K562 (cell line): ENCODE measurements around the gene IL10RB. TPM values are rescaled to one million over a fixed set of nuclear protein-coding genes. Genes with fewer than 3 reads are reported as not detected.

Source experiments
- ATAC-seq: fragments of 200-7000 bp; cut with Tn5 transposase; 3 replicates; pipeline ENCODE4 v1.9.1; 2020; ENCODE audit warnings: moderate library complexity
- BruUV-seq: library from RNA; stranded (reverse); fragments of 400-500 nt; replicated peaks from 2 replicates; lab custom pipeline; 2021; lab: Mats Ljungman, UMichigan
- CTCF ChIA-PET: fragments of 300-600 bp; formaldehyde crosslinking; extraction: SDS; loops from one replicate; lab custom pipeline; 2021; ENCODE audit warnings: low intra/inter-chr PET ratio; lab: Yijun Ruan, JAX
- POLR2A ChIA-PET: fragments of 300-600, 350-650 bp; sonication (Branson Sonifier 250); formaldehyde crosslinking; extraction: SDS; loops from one replicate; lab custom pipeline; 2021; ENCODE audit warnings: antibody characterized with exemption, inconsistent platforms; lab: Yijun Ruan, JAX
- DNase-seq, 4 experiments: peaks; one replicate each; pipeline versions ENCODE4 v3.0.0 to v3.0.0-alpha.2; 2011 to 2018; ENCODE audit warnings: low spot score in 3 of 4, mixed read lengths in 3 of 4; ENCODE audit errors: extremely low read depth in 1 of 4
- FAIRE-seq: peaks from 2 replicates; lab custom pipeline; 2011; peaks lifted over from hg19 to GRCh38; lab: Jason Lieb, UNC
- H2AFZ ChIP-seq: 2 replicates; pipeline ENCODE4 v1.6.0; 2011; ENCODE audit warnings: low read depth, low read length, control low read depth, inconsistent platforms
- H3K27ac ChIP-seq: fragments of 200-600 bp; 3 replicates; pipeline ENCODE4 v1.8.0; 2011; ENCODE audit warnings: low read depth, mild to moderate bottlenecking, control low read depth, inconsistent platforms, low read length, moderate library complexity, mixed read lengths; ENCODE audit errors: extremely low read depth
- H3K27me3 ChIP-seq, 2 experiments: fragments of 300-600 bp in 1 of 2; 2 replicates in 1 of 2; 3 replicates in 1 of 2; pipeline versions ENCODE4 v1.6.0 to v1.8.0; 2011; ENCODE audit warnings: inconsistent platforms in 2 of 2, low read length in 2 of 2, mild to moderate bottlenecking in 1 of 2, mixed read lengths in 1 of 2, moderate library complexity in 1 of 2; ENCODE audit not compliant: control insufficient read depth in 2 of 2, insufficient read depth in 2 of 2
- H3K36me3 ChIP-seq: fragments of 300-600 bp; 3 replicates; pipeline ENCODE4 v1.8.0; 2011; ENCODE audit warnings: mild to moderate bottlenecking, low read length, inconsistent platforms; ENCODE audit not compliant: control insufficient read depth, insufficient read depth
- H3K4me1 ChIP-seq, 2 experiments: fragments of 200-600 bp in 1 of 2; replicated peaks in 1 of 2; 2 replicates in 1 of 2; 3 replicates in 1 of 2; pipeline versions ENCODE4 v1.5.1 to v1.8.0; 2011; ENCODE audit warnings: inconsistent platforms in 2 of 2, low read length in 2 of 2, mild to moderate bottlenecking in 1 of 2, mixed read lengths in 1 of 2, moderate library complexity in 1 of 2; ENCODE audit not compliant: control insufficient read depth in 2 of 2, insufficient read depth in 2 of 2
- H3K4me2 ChIP-seq: 2 replicates; pipeline ENCODE4 v1.6.1; 2011; ENCODE audit warnings: low read length, control low read depth, inconsistent platforms, mixed read lengths; ENCODE audit not compliant: insufficient read depth
- H3K4me3 ChIP-seq: fragments of 200-600 bp; sonication (generic), shearing (Covaris generic); 2 replicates; pipeline ENCODE4 v1.5.1; 2016; ENCODE audit warnings: control low read depth, inconsistent platforms
- H3K79me2 ChIP-seq: fragments of 200-600 bp; 3 replicates; pipeline ENCODE4 v1.8.0; 2011; ENCODE audit warnings: low read length, inconsistent platforms; ENCODE audit not compliant: control insufficient read depth, insufficient read depth
- H3K9ac ChIP-seq, 2 experiments: 2 replicates each; pipeline versions ENCODE4 v1.6.0 to v1.6.1; 2011; ENCODE audit warnings: low read depth in 2 of 2, low read length in 2 of 2, control low read depth in 1 of 2, inconsistent platforms in 1 of 2, mild to moderate bottlenecking in 1 of 2, mixed read lengths in 1 of 2; ENCODE audit not compliant: insufficient read depth in 1 of 2
- H3K9me1 ChIP-seq: one replicate; pipeline ENCODE4 v1.6.0; 2011; ENCODE audit warnings: inconsistent platforms, mild to moderate bottlenecking, low read length, moderate library complexity; ENCODE audit not compliant: control insufficient read depth, insufficient read depth
- H3K9me3 ChIP-seq: replicated peaks from 2 replicates; pipeline ENCODE4 v1.5.1; 2011; ENCODE audit warnings: low read depth, low read length, inconsistent platforms; ENCODE audit not compliant: control insufficient read depth, insufficient read depth
- H4K20me1 ChIP-seq: replicated peaks from 2 replicates; pipeline ENCODE4 v1.6.1; 2011; ENCODE audit warnings: low read length, inconsistent platforms, mixed read lengths; ENCODE audit not compliant: control insufficient read depth, insufficient read depth
- ARID1B ChIP-seq: fragments of 450-650 bp; IDR thresholded peaks from 2 replicates; pipeline ENCODE4 v1.6.1; 2016; ENCODE audit warnings: antibody characterized with exemption, mild to moderate bottlenecking, inconsistent platforms
- CCAR2 ChIP-seq: fragments of 200-400 bp; formaldehyde crosslinking; IDR thresholded peaks from 2 replicates; pipeline ENCODE4 v1.6.1; 2017; ENCODE audit warnings: mild to moderate bottlenecking, low read depth, low read length
- CTCFL ChIP-seq: IDR thresholded peaks from 2 replicates; pipeline ENCODE4 v1.6.1; 2011; ENCODE audit warnings: borderline replicate concordance, low read depth, mild to moderate bottlenecking, moderate library complexity, low read length; ENCODE audit not compliant: insufficient read depth, poor library complexity, severe bottlenecking
- ERF ChIP-seq: fragments of 450-650 bp; formaldehyde crosslinking; IDR thresholded peaks from 2 replicates; pipeline ENCODE4 v1.4.0; 2020; ENCODE audit warnings: mild to moderate bottlenecking, mixed read lengths
- EZH2 ChIP-seq: IDR thresholded peaks from 2 replicates; pipeline ENCODE4 v1.6.1; 2012; ENCODE audit warnings: low read depth, mild to moderate bottlenecking, inconsistent platforms, low read length, borderline replicate concordance
- FIP1L1 ChIP-seq: fragments of 200-400 bp; formaldehyde crosslinking; IDR thresholded peaks from 2 replicates; pipeline ENCODE4 v1.6.1; 2018; ENCODE audit warnings: mild to moderate bottlenecking, low read depth, low read length; ENCODE audit not compliant: poor library complexity, severe bottlenecking
- FOXK2 ChIP-seq, 2 experiments: fragments of 450-650 bp; IDR thresholded peaks in 1 of 2; conservative IDR thresholded peaks in 1 of 2; 2 replicates each; pipeline ENCODE4 v1.6.1; 2016; ENCODE audit warnings: low read depth in 2 of 2, mild to moderate bottlenecking in 1 of 2
- HDAC6 ChIP-seq: IDR thresholded peaks from 2 replicates; pipeline ENCODE4 v1.6.1; 2012; ENCODE audit warnings: low read depth, mild to moderate bottlenecking, control low read depth, inconsistent platforms, low read length, moderate library complexity
- HDGF ChIP-seq: fragments of 450-650 bp; IDR thresholded peaks from 2 replicates; pipeline ENCODE4 v1.6.1; 2016
- HNRNPH1 ChIP-seq: fragments of 200-400 bp; formaldehyde crosslinking; optimal IDR thresholded peaks from 2 replicates; pipeline ENCODE3; 2017; ENCODE audit warnings: low read depth, mild to moderate bottlenecking, low read length, moderate library complexity
- JUN ChIP-seq, 2 experiments: sonication (generic) in 1 of 2; formaldehyde crosslinking in 1 of 2; IDR thresholded peaks; 2 replicates each; pipeline versions ENCODE4 v1.6.1 to v1.8.0; 2012 to 2022; ENCODE audit warnings: borderline replicate concordance in 2 of 2, mild to moderate bottlenecking in 2 of 2, improper control_type of control experiment in 1 of 2, low read depth in 1 of 2, low read length in 1 of 2, missing genetic modification reagents in 1 of 2
- KAT8 ChIP-seq: fragments of 450-650 bp; IDR thresholded peaks from 2 replicates; pipeline ENCODE4 v1.6.1; 2016; ENCODE audit warnings: low read depth, mild to moderate bottlenecking
- KDM1A ChIP-seq, 2 experiments: fragments of 450-650 bp; IDR thresholded peaks; 2 replicates each; pipeline ENCODE4 v1.6.1; 2016; ENCODE audit warnings: mild to moderate bottlenecking in 2 of 2
- POLR2G ChIP-seq: fragments of 200-400 bp; formaldehyde crosslinking; IDR thresholded peaks from 2 replicates; pipeline ENCODE4 v1.6.1; 2017; ENCODE audit warnings: low read depth, mild to moderate bottlenecking, antibody characterized with exemption, low read length, moderate library complexity
- RB1 ChIP-seq: fragments of 450-650 bp; IDR thresholded peaks from 2 replicates; pipeline ENCODE4 v1.6.1; 2017; ENCODE audit warnings: low read depth, mild to moderate bottlenecking
- TAL1 ChIP-seq: fragments of 450-650 bp; IDR thresholded peaks from 2 replicates; pipeline ENCODE4 v1.6.1; 2016; ENCODE audit warnings: mild to moderate bottlenecking
- TCF3 ChIP-seq: sonication (generic); formaldehyde crosslinking; IDR thresholded peaks from 2 replicates; pipeline ENCODE4 v1.4.0; 2020; ENCODE audit warnings: mild to moderate bottlenecking, missing genetic modification reagents
- WGBS: fragments of 100-300 bp; shearing (Covaris generic); methylation state at CpG from one replicate; pipeline ENCODE4 v1.1.6; 2016; ENCODE audit warnings: low coverage, mixed read lengths; ENCODE audit not compliant: insufficient coverage; ENCODE audit errors: missing lambda C conversion rate; 5-methylcytosine and 5-hydroxymethylcytosine counted together
- in situ Hi-C: fragments of 300-500 bp; cut with MboI; formaldehyde crosslinking; loops from 4 replicates; pipeline ENCODE4 v1.15.0; 2018; ENCODE audit warnings: inconsistent platforms, mixed read lengths
- intact Hi-C: fragments of 100-400 bp; cut with micrococcal nuclease; formaldehyde crosslinking; loops from 2 replicates; pipeline ENCODE4 v1.14.2; 2022
- polyA plus RNA-seq, 8 experiments: library from polyadenylated mRNA; depleted of rRNA in 4 of 8; stranded (reverse) in 5 of 8; unstranded in 3 of 8; fragments of >200 nt; fragmentation: Nextera tagmentation in 2 of 8; fragmentation: Illumina TruSeq in 1 of 8; extraction: Ambion mirVana in 2 of 8; extraction: Trizol in 1 of 8; gene quantifications; 2 replicates each; pipeline versions ENCODE4 v1.2.1 to v1.2.3, GENCODE V29; 2011 to 2014; ENCODE audit warnings: inconsistent platforms in 1 of 8, missing spikeins in 1 of 8
- total RNA-seq, 7 experiments: library from RNA; depleted of rRNA in 6 of 7; stranded (reverse); fragments of >200 nt in 6 of 7; fragmentation: Illumina TruSeq in 2 of 7; extraction: Trizol in 2 of 7; gene quantifications; 2 replicates each; pipeline versions ENCODE4 v1.2.1 to v1.2.3, GENCODE V29; 2011 to 2021; ENCODE audit warnings: low replicate concordance in 1 of 7
- TF ChIP-seq, protein P1 (sequence below): sonication (generic); formaldehyde crosslinking; IDR thresholded peaks from 2 replicates; pipeline ENCODE4 v1.8.1; 2023; ENCODE audit warnings: mild to moderate bottlenecking, missing genetic modification reagents

IL10RB gene
- total and polyA plus RNA-seq, 9 of the 15 experiments (the other 6 are each of a cell fraction or from before 2014, with no cell fraction given) = 10.9 to 33.8 (median 23.0) TPM

DNA sequence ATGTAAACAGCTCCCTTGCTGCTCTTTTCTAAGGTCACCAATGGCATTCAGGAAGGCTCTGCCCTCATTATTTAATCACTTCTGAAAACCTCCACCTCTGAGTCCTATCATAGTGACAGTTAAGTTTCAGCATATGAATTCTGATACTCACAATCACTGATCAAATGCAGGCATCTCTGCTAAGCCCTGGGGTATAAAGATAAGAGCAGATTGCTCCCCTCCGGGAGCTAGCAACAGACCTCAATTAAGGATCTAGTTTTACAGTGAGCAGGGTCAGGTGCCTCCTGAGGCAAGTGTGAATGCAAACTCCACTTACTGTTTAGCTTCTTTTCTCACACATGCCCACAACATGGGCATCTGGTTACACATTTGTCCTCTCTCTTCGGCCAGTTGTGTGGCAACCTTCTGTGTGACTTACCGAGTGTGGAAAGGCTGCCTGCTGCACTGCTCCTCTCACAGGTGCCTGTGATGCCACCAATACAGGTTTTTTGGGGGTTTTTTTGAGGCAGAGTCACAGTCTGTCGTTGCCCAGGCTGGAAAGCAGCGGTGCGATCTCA is 15.0 kb downstream of the IL10RB start (continued):
- TF ChIP-seq, protein P1, sequence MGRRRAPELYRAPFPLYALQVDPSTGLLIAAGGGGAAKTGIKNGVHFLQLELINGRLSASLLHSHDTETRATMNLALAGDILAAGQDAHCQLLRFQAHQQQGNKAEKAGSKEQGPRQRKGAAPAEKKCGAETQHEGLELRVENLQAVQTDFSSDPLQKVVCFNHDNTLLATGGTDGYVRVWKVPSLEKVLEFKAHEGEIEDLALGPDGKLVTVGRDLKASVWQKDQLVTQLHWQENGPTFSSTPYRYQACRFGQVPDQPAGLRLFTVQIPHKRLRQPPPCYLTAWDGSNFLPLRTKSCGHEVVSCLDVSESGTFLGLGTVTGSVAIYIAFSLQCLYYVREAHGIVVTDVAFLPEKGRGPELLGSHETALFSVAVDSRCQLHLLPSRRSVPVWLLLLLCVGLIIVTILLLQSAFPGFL (CRISPR knock-in tag) = no peak
- TF ChIP-seq FOXK2 (conservative IDR thresholded peaks at IDR 0.05 in 1 of 2, IDR thresholded peaks at IDR 0.05 in 1 of 2; ENCODE audit: low read depth in 2 of 2) (no peak), POLR2G (no peak), ARID1B (peak; percentile 30; the same call in 1 of the 2 replicates), KDM1A (IDR thresholded peaks at IDR 0.05) (0 out of 4 replicates have a peak, but pooled peaks of 1 of the 2 experiments have one; percentile 8), HDGF (no peak), TCF3 (CRISPR knock-in tag) (no peak; the same call in 1 of the 2 replicates), HNRNPH1 (no peak), TAL1 (peak; percentile 29; the same call in 1 of the 2 replicates)
- TF ChIP-seq, all 486 proteins: peak for 7

GRCh38 chr21:33283203-33283602 is 17.0 kb downstream of the IL10RB start:
- H3K9me1 ChIP-seq = no peaks in the 10 kb centered on the region
- TF ChIP-seq KAT8 = no peak
- TF ChIP-seq RB1 = no peak
- no peak for TF ChIP-seq CCAR2
- TF ChIP-seq HDAC6 = no peak
- no peak for TF ChIP-seq CTCFL
- no peak for TF ChIP-seq KDM1A (IDR thresholded peaks at IDR 0.05)
- TF ChIP-seq EZH2 = no peak
- TF ChIP-seq ERF (CRISPR knock-in tag) = no peak
- TF ChIP-seq FIP1L1 = no peak
- no peak for TF ChIP-seq JUN (IDR thresholded peaks at IDR 0.05; ENCODE audit: borderline replicate concordance, low read depth, low read length)
- TF ChIP-seq JUN (CRISPR knock-in tag; IDR thresholded peaks at IDR 0.05; ENCODE audit: borderline replicate concordance) = no peak
- TF ChIP-seq, all 486 proteins: peak for 0
- intact Hi-C loops (no loop called here), in situ Hi-C loops (no loop called here)
- H2AFZ ChIP-seq = no peak overlapping the region
- H3K36me3 ChIP-seq = peaks cover 16% of the 10 kb centered on the region; the same call in 2 of the 3 replicates
- 56% methylated on average over 5 of the region's 5 CpGs for WGBS
- POLR2A ChIA-PET = interaction anchor here (0.7 to 1.6 kb wide), 8 partner anchors 11 to 197 kb away, joined by 3 to 7 read pairs (median 3); partner anchors contain the start of genes IFNAR1 and IL10RB
- DNase-seq (peak in 1 of 4 experiments; percentile 39), FAIRE-seq (no peak), ATAC-seq (peak; percentile 53)
- no peak overlapping the region for H3K4me3 ChIP-seq
- peaks cover 6% of the 10 kb centered on the region in 2 experiments; a peak in 3 of 5 replicates for H3K4me1 ChIP-seq
- H3K9ac ChIP-seq = no peak overlapping the region; a peak in 2 of 4 replicates
- BruUV-seq = no TSS peak
- H3K4me2 ChIP-seq = no peak overlapping the region
- no peaks in the 10 kb centered on the region for H3K27me3 ChIP-seq
- no peak overlapping the region for H3K27ac ChIP-seq
- no peaks in the 10 kb centered on the region for H3K9me3 ChIP-seq
- H3K79me2 ChIP-seq = no peaks in the 10 kb centered on the region
- CTCF ChIA-PET = no interaction called here
- H4K20me1 ChIP-seq = no peaks in the 10 kb centered on the region
